GM21515 (cell line): ENCODE results near the gene ZNF839.
"Not testable (repeated sequence)": the region's sequence is repeated elsewhere in the genome, so short reads cannot be mapped to it uniquely, and the experiment has no call there.

Source experiments
- ATAC-seq: cut with Tn5 transposase; IDR thresholded peaks from one replicate; pipeline ENCODE4 v1.9.1; 2021; ENCODE audit not compliant: unreplicated experiment

Gene ZNF839

GRCh38 chr14:102319351-102320032 is at the start of gene ZNF839:
Gene ZNF839, plus strand, starts transcription at chr14:102319746. Its CDS starts 20 bp downstream, at chr14:102319766.
- ATAC-seq = peak; percentile 53

GRCh38 chr14:102272392-102272791 is 47.2 kb upstream of the ZNF839 start:
- no peak for ATAC-seq

GRCh38 chr14:102275866-102276265 is 43.7 kb upstream of the ZNF839 start:
- ATAC-seq = no peak

- ATAC-seq = no peak
These were observed 41.5 kb upstream of the ZNF839 start for GRCh38 chr14:102277874-102278630.

GRCh38 chr14:102278631-102278935 is 41.0 kb upstream of the ZNF839 start:
- no peak for ATAC-seq

GRCh38 chr14:102279282-102279681 is 40.3 kb upstream of the ZNF839 start:
- ATAC-seq = no peak

- ATAC-seq = no peak
These were observed 39.7 kb upstream of the ZNF839 start for GRCh38 chr14:102279688-102280348.

GRCh38 chr14:102280376-102280962 is 39.1 kb upstream of the ZNF839 start:
- ATAC-seq = no peak

- no peak for ATAC-seq
These were observed 36.6 kb upstream of the ZNF839 start for GRCh38 chr14:102282751-102283465.

- ATAC-seq = no peak
These were observed 35.9 kb upstream of the ZNF839 start for GRCh38 chr14:102283631-102284129.

GRCh38 chr14:102285106-102285505 is 34.4 kb upstream of the ZNF839 start:
- no peak for ATAC-seq

- ATAC-seq = no peak
These were observed 31.4 kb upstream of the ZNF839 start for GRCh38 chr14:102288139-102288538.

- no peak for ATAC-seq
These were observed 27.1 kb upstream of the ZNF839 start for GRCh38 chr14:102292441-102292840.

GRCh38 chr14:102293781-102294180 is 25.8 kb upstream of the ZNF839 start:
- ATAC-seq = no peak

GRCh38 chr14:102295270-102295669 is 24.3 kb upstream of the ZNF839 start:
- no peak for ATAC-seq

GRCh38 chr14:102297436-102298170 is 21.9 kb upstream of the ZNF839 start:
- no peak for ATAC-seq

GRCh38 chr14:102298303-102299070 is 21.1 kb upstream of the ZNF839 start:
- not testable (repeated sequence) for ATAC-seq

GRCh38 chr14:102303664-102304063 is 15.9 kb upstream of the ZNF839 start:
- no peak for ATAC-seq
